SK-N-SH treated with all-trans-retinoic acid at 6 μM for 48 hours (cell line): ENCODE measurements around the gene MORF4L1.

ENCODE experiments used
- BACH2 ChIP-seq: fragments of 250-450 bp; sonication (Bioruptor Pico); IDR thresholded peaks from 2 replicates; pipeline ENCODE4 v1.9.0; 2021; ENCODE audit warnings: mild to moderate bottlenecking, borderline replicate concordance
- CSDC2 ChIP-seq: fragments of 250-450 bp; sonication (Bioruptor Pico); IDR thresholded peaks from 2 replicates; pipeline ENCODE4 v1.5.0; 2020; ENCODE audit warnings: mild to moderate bottlenecking, moderate library complexity
- CSRNP3 ChIP-seq: fragments of 250-450 bp; sonication (Bioruptor Pico); IDR thresholded peaks from 2 replicates; pipeline ENCODE4 v1.5.1; 2021; ENCODE audit warnings: mild to moderate bottlenecking, moderate library complexity
- GLIS3 ChIP-seq: fragments of 250-450 bp; sonication (Bioruptor Pico); IDR thresholded peaks from 2 replicates; pipeline ENCODE4 v1.5.0; 2020; ENCODE audit warnings: mild to moderate bottlenecking, moderate library complexity
- ISL1 ChIP-seq: fragments of 250-450 bp; sonication (Bioruptor Pico); IDR thresholded peaks from 2 replicates; pipeline ENCODE4 v2.1.2; 2022; ENCODE audit warnings: mild to moderate bottlenecking, moderate library complexity
- OSR1 ChIP-seq: fragments of 250-450 bp; sonication (Bioruptor Pico); IDR thresholded peaks from 2 replicates; pipeline ENCODE4 v1.8.0; 2022; ENCODE audit warnings: moderate library complexity, mild to moderate bottlenecking, inconsistent platforms
- PATZ1 ChIP-seq: fragments of 250-450 bp; sonication (Bioruptor Pico); IDR thresholded peaks from 2 replicates; pipeline ENCODE4 v1.8.0; 2020; ENCODE audit warnings: mild to moderate bottlenecking, moderate library complexity, borderline replicate concordance
- POU6F1 ChIP-seq: fragments of 250-450 bp; sonication (Bioruptor Pico); IDR thresholded peaks from 2 replicates; pipeline ENCODE4 v1.8.0; 2021; ENCODE audit warnings: low read depth, mild to moderate bottlenecking, moderate library complexity, borderline replicate concordance
- TCF4 ChIP-seq: fragments of 250-450 bp; sonication (Bioruptor Pico); IDR thresholded peaks from 2 replicates; pipeline ENCODE4 v1.8.0; 2021; ENCODE audit warnings: mild to moderate bottlenecking, moderate library complexity, borderline replicate concordance
- TOX ChIP-seq: fragments of 250-450 bp; sonication (Bioruptor Pico); IDR thresholded peaks from 2 replicates; pipeline ENCODE4 v1.8.0; 2021; ENCODE audit warnings: mild to moderate bottlenecking, moderate library complexity, borderline replicate concordance
- TSHZ2 ChIP-seq: fragments of 250-450 bp; sonication (Bioruptor Pico); IDR thresholded peaks from 2 replicates; pipeline ENCODE4 v1.5.0; 2020; ENCODE audit warnings: mild to moderate bottlenecking, moderate library complexity
- ZC3H10 ChIP-seq: fragments of 250-450 bp; sonication (Bioruptor Pico); IDR thresholded peaks from 2 replicates; pipeline ENCODE4 v1.5.1; 2021; ENCODE audit warnings: mild to moderate bottlenecking, moderate library complexity
- ZFP3 ChIP-seq: fragments of 250-450 bp; sonication (Bioruptor Pico); IDR thresholded peaks from 2 replicates; pipeline ENCODE4 v1.5.0; 2020; ENCODE audit warnings: mild to moderate bottlenecking, moderate library complexity
- ZNF8 ChIP-seq: fragments of 450-650 bp; formaldehyde crosslinking; IDR thresholded peaks from 2 replicates; pipeline ENCODE4 v1.5.0; 2020; ENCODE audit warnings: mild to moderate bottlenecking, moderate library complexity

GRCh38 chr15:78923480-78924360 is 51.0 kb downstream of the MORF4L1 start:
- TF ChIP-seq ZFP3 (CRISPR knock-in tag) (no peak), POU6F1 (CRISPR knock-in tag) (no peak), PATZ1 (CRISPR knock-in tag) (no peak), ISL1 (no peak), ZNF8 (no peak), TOX (CRISPR knock-in tag) (no peak), ZC3H10 (CRISPR knock-in tag) (no peak), TSHZ2 (CRISPR knock-in tag) (no peak), GLIS3 (CRISPR knock-in tag) (no peak), CSRNP3 (no peak), TCF4 (CRISPR knock-in tag) (no peak), CSDC2 (CRISPR knock-in tag) (no peak), OSR1 (CRISPR knock-in tag) (no peak), BACH2 (CRISPR knock-in tag) (no peak)
